ENCODE measurements around the gene HDAC9.

The HDAC9 gene

DNA sequence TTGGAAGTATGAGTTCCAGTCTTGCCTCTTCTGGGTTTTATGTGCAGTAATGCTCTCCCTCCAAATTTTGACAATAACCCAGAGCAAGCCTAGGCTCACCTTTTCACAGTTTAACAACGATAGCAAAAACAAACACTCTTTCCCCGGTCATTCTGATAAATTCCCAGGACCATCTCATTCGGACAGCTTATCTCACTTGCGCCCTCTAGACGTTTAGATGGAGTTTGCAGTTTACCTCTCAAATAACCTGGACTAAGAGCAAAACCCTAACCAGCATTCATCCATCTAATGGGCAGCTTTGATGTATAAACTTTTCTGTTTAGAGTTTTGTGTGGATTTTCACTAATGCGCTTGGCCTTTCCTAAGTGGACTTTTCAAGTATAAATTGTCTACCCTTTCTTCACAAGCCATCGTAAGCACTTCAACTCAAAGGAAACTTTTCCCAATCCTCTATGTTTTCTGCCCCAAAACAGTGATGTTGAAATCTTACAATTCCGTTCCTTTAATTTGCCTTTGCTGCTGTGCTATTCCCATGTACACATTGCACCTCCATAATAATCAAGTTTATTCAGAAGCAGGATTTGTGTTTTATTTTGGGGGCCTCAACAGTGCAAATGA lies 114.9 kb downstream of the HDAC9 start:
- TF ChIP-seq, protein P1, sequence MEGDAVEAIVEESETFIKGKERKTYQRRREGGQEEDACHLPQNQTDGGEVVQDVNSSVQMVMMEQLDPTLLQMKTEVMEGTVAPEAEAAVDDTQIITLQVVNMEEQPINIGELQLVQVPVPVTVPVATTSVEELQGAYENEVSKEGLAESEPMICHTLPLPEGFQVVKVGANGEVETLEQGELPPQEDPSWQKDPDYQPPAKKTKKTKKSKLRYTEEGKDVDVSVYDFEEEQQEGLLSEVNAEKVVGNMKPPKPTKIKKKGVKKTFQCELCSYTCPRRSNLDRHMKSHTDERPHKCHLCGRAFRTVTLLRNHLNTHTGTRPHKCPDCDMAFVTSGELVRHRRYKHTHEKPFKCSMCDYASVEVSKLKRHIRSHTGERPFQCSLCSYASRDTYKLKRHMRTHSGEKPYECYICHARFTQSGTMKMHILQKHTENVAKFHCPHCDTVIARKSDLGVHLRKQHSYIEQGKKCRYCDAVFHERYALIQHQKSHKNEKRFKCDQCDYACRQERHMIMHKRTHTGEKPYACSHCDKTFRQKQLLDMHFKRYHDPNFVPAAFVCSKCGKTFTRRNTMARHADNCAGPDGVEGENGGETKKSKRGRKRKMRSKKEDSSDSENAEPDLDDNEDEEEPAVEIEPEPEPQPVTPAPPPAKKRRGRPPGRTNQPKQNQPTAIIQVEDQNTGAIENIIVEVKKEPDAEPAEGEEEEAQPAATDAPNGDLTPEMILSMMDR (IDR thresholded peaks at IDR 0.05; ENCODE audit: low read depth, low read length) = peak; percentile 45
- no peak overlapping the region for H3K4me3 ChIP-seq (ENCODE audit: low read depth, low read length)

DNA sequence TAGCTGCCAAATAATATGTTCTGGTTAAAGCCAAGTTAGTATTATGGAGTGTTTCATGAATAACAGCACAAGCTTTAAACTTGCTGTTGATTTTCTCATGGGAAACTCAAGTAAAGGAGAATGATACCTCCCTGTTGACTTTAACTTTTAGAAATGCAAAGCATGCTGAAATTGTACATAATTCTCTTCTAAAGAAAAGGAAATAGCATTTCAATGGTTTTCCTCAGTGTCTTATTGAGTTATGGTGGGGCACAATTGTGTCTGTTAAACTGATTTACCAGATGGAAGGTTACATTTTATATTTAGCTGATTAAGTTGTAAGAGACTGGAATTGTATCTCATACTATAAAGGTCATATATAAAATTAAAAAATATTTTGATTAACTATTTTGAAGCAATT lies 119.3 kb downstream of the HDAC9 start:
- H3K4me3 ChIP-seq (ENCODE audit: low read depth, low read length) = no peak overlapping the region
- TF ChIP-seq, protein P1 (IDR thresholded peaks at IDR 0.05; ENCODE audit: low read depth, low read length) = no peak

DNA sequence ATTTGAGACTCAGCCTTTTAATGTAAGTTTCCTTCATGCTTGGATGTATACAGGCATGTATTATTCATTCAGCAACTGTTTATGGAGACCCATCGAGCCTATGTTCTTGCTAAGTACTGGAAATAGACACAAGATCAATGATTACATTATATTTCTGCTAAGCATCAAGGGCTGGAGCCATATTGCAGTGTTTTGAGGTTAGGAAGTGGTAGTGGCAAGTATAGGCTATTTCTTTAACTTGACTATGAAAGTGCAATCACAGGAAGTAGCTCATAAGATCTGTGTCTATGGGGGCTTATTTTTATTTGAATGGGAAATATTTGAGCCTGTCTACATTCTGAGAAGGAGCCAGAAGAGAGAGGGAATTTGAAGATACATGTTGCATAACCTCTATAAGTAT lies 123.8 kb downstream of the HDAC9 start:
- TF ChIP-seq, protein P1 (IDR thresholded peaks at IDR 0.05; ENCODE audit: low read depth, low read length) = no peak
- H3K4me3 ChIP-seq (ENCODE audit: low read depth, low read length) = no peak overlapping the region

DNA sequence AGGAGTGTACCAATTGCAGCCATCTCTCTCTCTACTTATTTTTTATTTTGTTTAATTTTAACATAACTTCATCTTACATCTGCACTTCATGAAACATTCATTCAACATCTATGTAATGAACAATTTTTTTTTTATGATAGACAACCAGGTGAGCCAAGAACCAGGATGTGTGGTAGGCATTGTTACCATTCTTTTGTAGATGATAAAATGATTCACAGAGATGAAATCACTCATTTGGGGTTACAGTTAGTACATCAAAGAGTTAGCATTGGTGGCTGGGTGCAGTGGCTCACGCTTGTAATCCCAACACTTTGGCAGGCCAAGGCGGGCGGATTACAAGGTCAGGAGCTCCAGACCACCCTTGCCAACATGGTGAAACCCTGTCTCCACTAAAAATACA lies 127.8 kb downstream of the HDAC9 start:
- no peak overlapping the region for H3K4me3 ChIP-seq (ENCODE audit: low read depth, low read length)

DNA sequence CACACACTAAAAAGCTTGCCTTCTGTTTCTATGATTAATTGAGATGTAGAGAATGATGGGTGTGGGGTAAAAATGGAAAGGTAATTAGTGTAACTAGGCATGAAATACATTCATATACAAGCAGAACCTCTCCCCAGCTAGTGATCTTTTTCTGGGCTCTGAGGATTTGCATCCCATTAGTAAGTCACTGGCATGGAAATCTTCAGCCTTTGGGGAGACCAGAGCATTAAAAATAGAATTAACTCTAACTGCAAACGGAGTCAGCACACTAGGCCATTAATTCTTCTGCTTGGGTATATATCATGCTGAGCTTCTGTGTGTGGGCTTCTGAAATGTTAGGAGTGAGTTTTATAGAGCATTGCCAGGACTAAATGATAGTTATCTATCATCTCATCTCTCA lies 128.9 kb downstream of the HDAC9 start:
- TF ChIP-seq, protein P1 (IDR thresholded peaks at IDR 0.05; ENCODE audit: low read depth, low read length) = no peak
- no peak overlapping the region for H3K4me3 ChIP-seq (ENCODE audit: low read depth, low read length)

More for the DNA sequence above, 127.8 kb downstream of the HDAC9 start:
- TF ChIP-seq, protein P1 (IDR thresholded peaks at IDR 0.05; ENCODE audit: low read depth, low read length) = no peak

DNA sequence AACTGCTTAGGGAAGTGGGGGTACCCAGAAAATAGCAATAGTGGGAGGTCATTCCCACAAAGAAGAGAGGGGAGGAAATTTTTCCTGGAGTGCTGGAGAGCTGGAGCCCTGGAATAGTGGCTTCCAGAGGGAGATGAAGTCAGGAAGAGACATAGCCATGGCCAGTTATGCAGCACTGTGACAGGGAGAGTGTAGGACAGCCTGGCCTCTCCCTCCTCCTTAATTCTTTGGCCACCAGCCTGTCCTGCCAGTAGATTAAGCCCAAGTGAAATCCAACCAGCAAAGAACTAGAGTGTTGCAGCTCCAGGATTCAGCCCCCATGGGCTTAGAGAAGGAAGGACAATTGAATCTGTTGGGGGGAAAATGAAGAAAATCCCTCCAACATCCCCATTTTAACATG lies 130.5 kb downstream of the HDAC9 start:
- H3K4me3 ChIP-seq (ENCODE audit: low read depth, low read length) = no peak overlapping the region
- TF ChIP-seq, protein P1 (IDR thresholded peaks at IDR 0.05; ENCODE audit: low read depth, low read length) = no peak

DNA sequence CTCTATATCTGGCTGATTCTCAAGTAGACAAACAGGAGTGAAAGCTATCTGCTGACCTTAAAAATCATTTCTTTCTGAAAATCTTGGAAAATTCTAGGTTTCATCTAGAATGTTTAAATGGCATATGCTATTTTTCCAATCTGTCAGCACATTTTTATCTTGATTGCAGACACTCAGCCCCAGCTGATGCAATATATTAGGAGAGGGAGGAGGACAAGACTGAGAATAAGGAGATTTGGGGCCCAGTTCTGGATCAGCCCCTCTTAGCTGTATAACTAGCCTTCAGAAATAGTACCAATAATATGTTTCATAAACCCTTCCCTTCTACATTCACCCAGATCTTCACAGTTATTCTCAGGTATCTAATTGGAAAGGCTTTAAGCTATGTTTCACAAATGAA lies 131.2 kb downstream of the HDAC9 start:
- TF ChIP-seq, protein P1 (IDR thresholded peaks at IDR 0.05; ENCODE audit: low read depth, low read length) = no peak
- H3K4me3 ChIP-seq (ENCODE audit: low read depth, low read length) = no peak overlapping the region
